Measurements from ENCODE around the gene BCAR3. TPM values are rescaled to one million over a fixed set of nuclear protein-coding genes. Genes with fewer than 3 reads are reported as not detected.
A peak's percentile ranks its signal among the peaks of the same experiment; 100 is the strongest.

BCAR3 gene
- total RNA-seq, 1 donor from 2014 or later = 41.0 TPM

DNA sequence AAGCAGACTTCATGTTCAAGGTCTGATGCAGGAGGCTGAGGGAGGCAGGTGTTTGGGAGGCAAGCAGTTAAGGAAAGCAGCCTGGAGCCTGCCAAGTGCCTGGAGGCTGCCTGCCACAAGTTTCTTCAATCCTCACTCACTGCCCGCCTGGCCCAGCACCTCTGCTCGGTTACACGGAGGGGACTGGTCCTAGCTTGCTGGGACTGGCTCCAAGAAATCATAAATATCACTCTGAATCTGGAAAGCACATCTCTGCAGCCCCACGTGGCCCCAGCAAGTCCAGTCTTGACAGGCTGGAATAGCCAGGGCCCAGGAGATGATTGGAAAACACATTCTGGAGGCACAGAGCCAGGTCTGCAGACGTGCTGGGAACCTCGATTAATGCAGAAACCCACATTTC lies 83.9 kb downstream of the BCAR3 start:
- DNase-seq (ENCODE audit: low read depth) = peak; percentile 54

DNA sequence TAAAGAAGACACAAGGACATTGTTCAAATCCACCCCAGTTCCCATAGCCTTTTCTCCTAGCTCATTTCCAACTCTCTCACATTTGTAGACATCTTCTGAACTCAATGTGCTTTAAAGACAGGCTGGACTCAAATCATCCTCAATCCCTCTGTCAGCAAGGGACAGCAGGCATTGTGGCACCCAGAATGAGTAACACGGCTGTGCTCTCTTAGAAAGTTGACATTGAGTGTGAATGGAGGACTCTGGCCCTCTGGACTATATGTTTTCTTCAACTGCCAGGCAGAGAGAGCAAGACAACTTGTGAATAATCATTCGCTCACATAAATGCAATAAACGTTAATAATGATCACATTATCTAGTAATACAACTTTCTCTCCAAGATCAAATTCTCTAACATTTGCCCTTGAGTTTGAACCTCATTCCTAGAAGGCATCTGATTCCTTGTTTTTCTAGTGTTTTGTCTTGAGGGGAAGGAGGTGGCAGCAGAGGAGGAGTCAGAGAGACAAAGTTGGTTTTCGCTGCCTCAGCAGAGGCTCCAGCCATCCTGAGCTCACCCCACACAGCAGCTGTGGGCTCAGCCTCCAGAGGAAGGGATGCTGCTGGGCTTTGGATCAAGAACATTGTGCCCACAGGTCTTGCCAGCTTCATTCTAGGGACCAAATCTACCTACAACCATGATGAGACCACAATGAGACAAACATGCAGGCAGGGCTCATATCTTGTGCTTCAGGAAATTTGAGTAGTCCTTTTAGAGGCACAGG lies 85.1 kb downstream of the BCAR3 start:
- no peak for DNase-seq (ENCODE audit: low read depth)

- DNase-seq (ENCODE audit: low read depth) = no peak
These were observed 85.9 kb downstream of the BCAR3 start for GRCh38 chr1:93595743-93596142.

DNA sequence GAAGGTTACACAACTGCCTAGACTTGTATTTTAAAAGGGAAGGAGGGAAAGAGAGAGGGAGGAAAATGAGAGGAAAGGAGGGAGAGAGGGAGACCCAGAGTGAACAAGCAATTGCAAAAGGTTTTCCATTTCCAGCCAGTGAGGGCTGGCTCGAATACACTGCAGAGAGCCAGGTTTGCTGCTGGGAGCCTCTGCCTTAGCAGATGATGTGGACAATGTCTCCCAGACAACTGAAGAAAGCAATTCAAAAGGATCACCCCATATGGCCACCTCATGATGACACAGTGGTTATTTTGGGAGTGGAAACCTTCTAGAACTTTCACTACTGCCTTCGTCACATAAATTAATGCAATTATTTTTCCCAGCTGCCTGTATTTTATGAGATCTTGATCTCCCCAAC lies 86.4 kb downstream of the BCAR3 start:
- DNase-seq (ENCODE audit: low read depth) = peak; percentile 28

DNA sequence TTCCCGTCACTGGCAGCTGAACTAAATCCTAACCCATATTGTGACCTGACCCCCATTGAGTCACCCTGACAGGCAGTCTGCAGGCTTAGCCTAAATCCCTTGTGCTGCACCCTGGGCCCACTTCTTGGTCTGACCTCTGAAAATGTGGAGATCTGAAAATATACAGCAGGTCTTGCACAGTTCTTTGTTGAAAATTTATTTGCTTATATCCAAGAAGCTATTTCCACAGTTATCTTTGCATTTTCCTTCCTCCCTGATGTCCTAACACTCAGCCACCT lies 87.1 kb downstream of the BCAR3 start:
- no peak for DNase-seq (ENCODE audit: low read depth)

DNA sequence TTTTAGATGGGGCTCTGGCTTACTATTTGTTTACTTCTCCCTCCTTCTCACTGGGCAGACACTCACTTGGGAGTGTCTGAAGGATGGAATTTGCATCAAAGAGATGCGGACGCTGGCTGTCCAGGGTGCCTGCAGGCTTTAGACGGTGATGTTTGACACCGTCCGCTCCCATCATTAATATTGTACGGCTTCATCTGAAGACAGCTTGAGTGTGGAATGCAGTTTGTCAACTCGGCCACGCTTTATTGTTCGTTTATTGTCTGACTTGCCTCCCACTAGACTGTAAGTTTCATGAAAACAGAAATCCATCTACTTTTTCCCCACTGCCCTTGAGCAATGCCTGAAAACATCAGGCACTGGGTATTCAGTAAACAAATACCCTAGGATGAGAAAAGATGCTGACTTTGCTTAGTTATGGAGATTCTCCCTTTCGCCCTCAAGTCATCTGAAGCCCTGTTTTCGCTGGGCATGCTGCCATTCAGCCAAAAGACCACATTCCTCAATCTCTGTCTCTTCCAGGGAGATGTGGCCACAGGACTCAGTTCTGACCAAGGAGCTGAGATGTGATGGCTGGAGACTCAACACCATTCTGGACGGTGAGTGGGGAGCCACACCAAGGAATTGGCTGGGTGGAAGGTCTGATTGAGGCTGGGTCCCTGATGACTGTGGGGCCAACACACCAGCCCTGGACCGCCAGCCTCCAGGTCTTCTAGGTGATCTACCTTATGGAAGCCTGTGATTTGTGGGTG lies 87.6 kb downstream of the BCAR3 start:
- peak; percentile 23 for DNase-seq (ENCODE audit: low read depth)

DNA sequence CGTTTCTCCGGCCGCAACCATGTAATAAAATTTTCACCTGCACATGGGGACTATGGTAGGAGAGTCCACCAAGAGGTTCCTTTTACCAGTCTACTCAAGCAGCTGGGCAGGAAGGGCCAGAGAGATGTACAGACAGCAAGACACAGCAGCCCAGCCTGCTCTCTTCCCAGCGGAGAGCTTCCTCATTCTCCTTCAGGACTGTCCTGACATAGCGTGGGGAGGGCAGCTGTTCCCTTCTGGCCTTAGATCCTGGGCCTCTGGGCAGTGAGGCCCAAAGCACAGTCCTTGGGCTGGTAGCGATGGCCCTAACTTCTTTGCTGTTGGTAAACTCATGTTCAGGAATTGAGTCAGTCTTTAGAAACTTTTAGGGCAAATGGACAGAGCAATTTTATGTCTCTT lies 89.1 kb downstream of the BCAR3 start:
- DNase-seq (ENCODE audit: low read depth) = no peak

GRCh38 chr1:93591676-93592550 lies 89.7 kb downstream of the BCAR3 start:
- peak; percentile 90 for DNase-seq (ENCODE audit: low read depth)

DNA sequence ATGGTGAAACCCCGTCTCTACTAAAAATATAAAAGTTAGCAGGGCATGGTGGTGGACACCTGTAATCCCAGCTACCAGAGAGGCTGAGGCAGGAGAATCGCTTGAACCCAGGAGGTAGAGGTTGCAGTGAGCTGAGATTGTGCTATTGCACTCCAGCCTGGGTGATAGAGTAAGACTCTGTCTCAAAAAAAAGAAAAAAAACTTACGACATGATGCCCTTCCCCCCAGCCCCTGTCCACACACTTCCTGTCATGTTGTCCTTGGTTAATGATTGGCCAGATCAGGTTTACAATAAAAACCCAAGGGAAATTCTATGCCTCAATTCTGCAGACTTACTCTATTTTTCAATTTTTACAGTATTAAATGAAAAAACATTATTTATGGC lies 90.4 kb downstream of the BCAR3 start:
- peak; percentile 82 for DNase-seq (ENCODE audit: low read depth)

DNA sequence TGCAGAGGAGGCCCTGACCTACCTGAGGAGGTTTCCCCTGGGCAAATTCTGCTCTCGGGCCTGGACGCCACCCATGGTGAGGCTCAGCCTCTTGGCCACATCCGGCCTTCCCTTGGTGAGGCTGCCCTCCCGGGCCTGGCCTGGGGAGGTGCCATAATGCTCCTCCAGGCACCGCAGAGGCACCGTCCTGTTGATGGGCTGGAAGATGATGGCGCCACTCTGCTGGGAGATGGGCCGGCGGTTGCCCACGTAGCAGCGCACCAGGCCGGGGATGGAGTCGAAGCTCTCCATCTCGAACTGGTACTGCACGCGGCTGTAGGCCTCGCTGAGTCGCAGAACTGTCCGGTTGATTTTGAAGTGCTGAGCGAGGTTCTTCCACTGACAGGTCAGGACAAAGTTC lies 92.7 kb downstream of the BCAR3 start:
- no peak for DNase-seq (ENCODE audit: low read depth)

DNA sequence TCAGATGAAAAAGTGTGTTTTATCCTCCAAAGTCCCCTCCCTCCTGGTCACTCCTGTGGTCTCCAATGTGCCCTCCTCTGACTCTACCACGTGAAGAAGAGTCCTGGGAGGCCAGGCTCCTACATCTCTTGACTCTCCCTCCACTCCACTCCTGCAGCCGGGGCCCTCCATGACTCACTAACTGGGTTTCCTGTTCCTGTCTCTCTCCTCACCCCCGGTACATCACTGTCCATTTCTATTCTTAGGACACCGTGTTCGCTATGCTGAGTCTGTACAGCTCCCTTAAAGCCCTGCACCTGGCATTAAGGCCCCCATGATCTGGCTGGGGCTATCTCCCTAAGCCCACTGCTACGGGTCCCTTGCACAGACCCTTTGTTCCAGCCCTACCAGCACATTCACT lies 93.4 kb downstream of the BCAR3 start:
- DNase-seq (ENCODE audit: low read depth) = no peak

DNA sequence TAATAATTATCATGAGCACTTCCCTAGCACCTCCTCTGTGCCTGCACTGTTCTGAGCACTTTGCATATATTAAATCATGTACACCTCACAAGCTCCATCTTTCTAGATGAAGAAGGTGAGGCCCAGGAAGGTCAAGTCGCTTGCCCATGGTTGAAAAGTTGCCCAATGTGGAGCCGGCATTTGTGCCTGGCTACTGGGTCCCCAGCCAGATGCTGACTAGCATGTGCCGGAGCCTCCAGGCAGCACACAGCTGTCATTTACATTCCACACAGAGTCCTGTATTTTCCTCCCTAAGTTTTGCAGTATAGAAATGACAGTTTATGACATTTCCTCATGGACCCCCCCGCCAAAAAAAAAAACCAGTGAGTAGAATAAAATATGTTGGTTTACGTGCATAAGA lies 94.3 kb downstream of the BCAR3 start:
- DNase-seq (ENCODE audit: low read depth) = no peak

DNA sequence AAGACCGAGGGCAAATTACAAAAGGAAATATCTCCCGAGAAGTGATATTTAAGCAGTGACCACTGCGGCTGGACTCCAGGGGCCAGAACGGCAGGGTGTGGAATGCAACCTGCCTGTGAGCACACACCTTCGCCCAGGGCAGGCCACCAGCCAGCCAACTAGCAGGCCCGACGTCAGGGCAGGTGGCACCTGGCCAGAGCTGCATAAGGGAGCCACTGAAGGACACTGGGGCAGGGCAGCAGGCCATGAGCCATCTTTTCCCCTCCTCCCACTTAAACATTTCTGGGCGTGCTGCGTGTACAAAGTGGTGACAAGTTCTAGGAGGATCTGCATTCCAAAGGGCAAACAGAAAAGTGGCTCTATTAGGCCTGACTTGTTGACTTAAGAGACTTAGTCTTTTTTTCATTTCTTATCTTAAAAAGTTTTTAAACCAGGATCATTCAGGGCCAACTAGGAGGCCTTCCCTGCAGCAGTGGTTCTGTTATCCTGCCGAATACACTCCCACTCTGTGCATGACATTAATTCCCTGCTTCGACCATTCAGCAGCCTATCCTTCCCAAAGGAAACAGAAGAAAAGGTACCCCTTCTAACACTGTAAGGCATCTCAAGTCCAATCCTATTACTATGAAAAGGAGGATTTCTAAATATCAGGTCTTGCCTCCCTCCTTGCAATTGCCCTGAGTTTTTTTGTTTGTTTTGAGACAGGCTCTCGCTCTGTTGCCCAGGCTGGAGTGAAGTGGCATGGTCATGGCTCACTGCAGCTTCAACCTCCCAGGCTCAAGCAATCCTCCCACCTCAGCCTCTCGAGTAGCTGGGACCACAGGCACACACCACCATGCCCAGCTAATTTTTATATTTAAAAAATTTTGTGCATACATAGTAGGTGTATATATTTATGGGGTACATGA lies 96.3 kb downstream of the BCAR3 start:
- peak; percentile 60 for DNase-seq (ENCODE audit: low read depth)

GRCh38 chr1:93584261-93585003 lies 97.2 kb downstream of the BCAR3 start:
- DNase-seq (ENCODE audit: low read depth) = peak; percentile 44

DNA sequence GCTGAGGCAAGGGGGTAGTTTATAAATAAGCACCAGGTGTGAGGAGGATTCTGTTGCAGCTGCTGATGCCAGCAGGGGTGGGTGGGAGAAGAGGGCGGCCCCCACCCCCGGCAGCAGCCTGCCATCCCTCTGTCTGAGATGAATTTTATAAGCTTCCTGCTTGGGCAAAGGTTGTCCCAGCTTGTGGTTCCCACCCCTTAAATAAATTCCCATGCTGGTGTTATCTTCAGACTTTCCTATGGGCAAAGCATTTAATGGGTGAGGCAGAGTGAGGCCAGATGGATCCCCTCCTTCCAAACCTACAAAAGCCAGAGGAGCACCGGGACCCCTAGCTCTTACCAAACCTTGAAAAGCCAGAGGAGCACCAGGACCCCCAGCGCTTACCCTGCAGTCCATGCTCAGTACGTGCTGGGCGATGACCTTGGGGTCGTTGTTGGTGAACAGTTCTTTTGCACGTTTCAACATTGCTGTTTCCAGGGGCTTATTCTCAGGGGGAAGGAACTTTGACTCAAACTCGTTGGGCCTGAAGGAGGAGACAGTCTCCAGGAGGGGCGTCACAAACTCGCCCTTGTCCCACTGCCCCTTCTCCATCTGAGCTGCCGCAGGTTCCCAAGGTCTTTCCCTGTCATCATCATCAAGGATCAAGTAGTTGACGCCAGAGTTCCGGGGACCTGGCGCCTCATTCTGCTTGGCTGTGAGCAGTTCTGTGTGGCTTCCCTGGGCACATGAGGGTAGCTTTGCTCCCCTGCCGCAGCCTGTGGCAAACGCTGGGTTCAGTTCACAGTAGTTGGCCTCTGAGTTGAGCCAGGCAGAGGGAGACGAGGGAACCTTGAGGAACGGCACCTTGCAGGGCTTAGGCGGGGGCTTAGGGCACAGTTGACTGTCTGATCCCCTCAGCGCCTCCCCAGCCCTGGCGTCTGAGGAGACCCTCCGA lies 99.5 kb downstream of the BCAR3 start:
- DNase-seq (ENCODE audit: low read depth) = no peak

DNA sequence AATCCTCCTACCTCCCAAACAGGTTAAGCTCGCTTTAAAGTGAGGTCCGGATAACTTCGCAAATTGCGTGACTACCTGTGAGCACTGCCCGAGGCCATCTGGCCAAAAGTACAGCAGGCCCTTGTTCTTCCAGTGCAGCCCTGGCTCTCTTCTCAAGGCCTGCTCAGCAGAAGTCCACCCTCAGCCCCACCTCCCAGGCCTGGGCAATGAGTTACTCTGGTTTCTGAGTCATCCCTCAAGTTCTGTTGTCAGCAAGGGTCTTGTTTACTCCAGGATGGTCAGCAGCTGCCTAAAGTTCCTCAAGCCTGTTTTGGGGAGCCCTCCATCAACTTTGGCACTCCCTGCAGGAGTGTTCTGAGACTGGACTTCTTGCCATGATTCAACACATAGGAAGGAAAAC lies 101.7 kb downstream of the BCAR3 start:
- peak; percentile 94 for DNase-seq (ENCODE audit: low read depth)

DNA sequence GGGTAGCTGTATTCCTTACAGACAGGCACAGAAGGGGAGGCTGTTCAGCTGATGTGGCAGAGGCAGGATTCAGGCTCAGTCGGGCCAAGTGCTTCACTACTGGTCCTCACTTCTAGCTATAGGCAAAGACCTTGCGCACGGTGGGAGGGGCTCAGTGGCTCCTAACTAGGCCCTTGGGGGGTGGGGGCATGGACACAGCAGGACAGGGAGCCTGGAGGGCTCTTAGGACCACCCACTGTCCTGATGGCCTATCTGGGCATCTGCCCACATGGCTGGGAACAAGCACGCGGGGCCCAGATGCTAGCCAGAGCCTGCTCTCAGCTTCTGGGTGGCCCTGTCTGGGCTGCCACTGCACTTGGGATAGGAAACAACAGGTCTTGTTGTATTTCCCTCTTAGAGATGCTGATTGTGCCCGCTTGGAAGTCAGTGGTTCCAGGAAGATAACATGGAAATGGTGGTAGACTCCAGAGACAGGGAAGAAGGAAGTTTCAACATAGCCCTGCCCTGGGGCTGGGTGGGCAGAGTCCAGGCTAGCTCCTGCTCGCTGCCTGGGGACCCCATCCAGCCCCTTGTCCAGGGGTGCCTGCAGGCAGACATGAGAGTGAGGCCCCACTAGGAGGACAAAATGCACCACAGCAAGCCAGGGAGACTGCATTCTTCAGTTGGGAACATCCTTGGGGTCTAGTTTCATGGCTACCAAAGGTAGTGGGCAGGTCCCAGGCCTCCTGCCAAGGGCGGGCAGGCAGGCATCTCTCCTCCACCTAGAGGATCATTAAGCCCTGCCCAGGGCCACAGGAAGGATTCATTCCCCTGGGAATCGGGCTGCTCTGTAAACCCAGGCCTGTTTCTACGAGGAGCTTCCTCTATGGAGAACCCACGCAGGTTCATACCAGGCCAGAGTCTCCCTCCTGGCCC lies 102.5 kb downstream of the BCAR3 start:
- no peak for DNase-seq (ENCODE audit: low read depth)

DNA sequence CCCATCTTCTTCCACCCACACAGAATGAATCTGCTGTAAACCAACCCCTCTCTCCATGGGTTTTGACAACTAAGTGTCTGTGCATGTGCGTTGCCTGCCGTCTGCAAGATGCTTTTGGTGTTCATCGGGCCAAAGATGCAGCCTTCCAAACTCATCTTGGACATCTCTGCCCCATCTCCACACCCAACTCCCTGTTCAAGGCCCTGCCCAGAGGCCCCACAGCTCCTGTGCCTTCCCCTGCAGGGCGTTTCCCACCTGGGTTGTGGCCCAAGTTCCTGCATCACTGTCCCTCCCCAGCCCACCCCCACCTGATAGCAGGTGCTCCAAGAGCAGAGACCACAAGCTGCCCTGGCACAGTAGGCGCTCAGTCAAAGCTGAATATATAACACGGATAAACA lies 103.2 kb downstream of the BCAR3 start:
- no peak for DNase-seq (ENCODE audit: low read depth)

Data from renal cortical epithelial cell (primary cell).